Brain microvascular endothelial cell (primary cell): Measurements from ENCODE around the gene CASKIN1.

Experiments used
- DNase-seq: peaks from one replicate; pipeline ENCODE4 v3.0.0-alpha.2; 2020
- H3K27ac ChIP-seq: fragments of 250-450 bp; sonication (Bioruptor Pico); 2 replicates; pipeline ENCODE4 v1.5.1; 2020; ENCODE audit warnings: mild to moderate bottlenecking, moderate library complexity
- H3K27me3 ChIP-seq: fragments of 250-450 bp; sonication (Bioruptor Pico); replicated peaks from 2 replicates; pipeline ENCODE4 v1.5.1; 2020; ENCODE audit warnings: mild to moderate bottlenecking
- H3K36me3 ChIP-seq: fragments of 250-450 bp; sonication (Bioruptor Pico); replicated peaks from 2 replicates; pipeline ENCODE4 v1.5.1; 2020; ENCODE audit warnings: mild to moderate bottlenecking
- H3K4me3 ChIP-seq: 2 replicates; pipeline ENCODE4 v1.5.1; 2011; ENCODE audit warnings: low read depth, mild to moderate bottlenecking, control low read depth, low read length, moderate library complexity
- CTCF ChIP-seq: IDR thresholded peaks from 2 replicates; pipeline ENCODE4 v1.5.1; 2011; ENCODE audit warnings: low read depth, mild to moderate bottlenecking, moderate library complexity, low read length, control low read depth, inconsistent platforms; ENCODE audit errors: missing control alignments
- in situ Hi-C: cut with HindIII; loops from 2 replicates; pipeline ENCODE4 v1.10.0; 2017; ENCODE audit warnings: low sequenced_read_pairs, low pct_ligation_motif_present

Gene CASKIN1

GRCh38 chr16:2229632-2230250, 33.3 kb upstream of the CASKIN1 start:
- no peak for DNase-seq
- peaks cover 40% of the 10 kb centered on the region for H3K36me3 ChIP-seq
- no peak overlapping the region for H3K4me3 ChIP-seq
- in situ Hi-C loops = no loop called here
- H3K27me3 ChIP-seq = no peaks in the 10 kb centered on the region
- no peak for TF ChIP-seq CTCF
- no peak overlapping the region for H3K27ac ChIP-seq

GRCh38 chr16:2229091-2229490, 32.7 kb upstream of the CASKIN1 start:
- no peak overlapping the region for H3K27ac ChIP-seq
- in situ Hi-C loops = no loop called here
- H3K27me3 ChIP-seq = no peaks in the 10 kb centered on the region
- no peak overlapping the region for H3K4me3 ChIP-seq
- peaks cover 36% of the 10 kb centered on the region for H3K36me3 ChIP-seq
- no peak for TF ChIP-seq CTCF
- DNase-seq = no peak

- H3K36me3 ChIP-seq = peaks cover 28% of the 10 kb centered on the region
- in situ Hi-C loops = no loop called here
- no peak for TF ChIP-seq CTCF
- H3K27me3 ChIP-seq = no peaks in the 10 kb centered on the region
- no peak overlapping the region for H3K27ac ChIP-seq
- H3K4me3 ChIP-seq = no peak overlapping the region
- no peak for DNase-seq
Measured at GRCh38 chr16:2228161-2228824, 31.9 kb upstream of the CASKIN1 start.

- in situ Hi-C loops = no loop called here
- no peak for DNase-seq
- TF ChIP-seq CTCF = no peak
- no peak overlapping the region for H3K4me3 ChIP-seq
- H3K27me3 ChIP-seq = no peaks in the 10 kb centered on the region
- no peak overlapping the region for H3K27ac ChIP-seq
- H3K36me3 ChIP-seq = peaks cover 16% of the 10 kb centered on the region
Measured at GRCh38 chr16:2226918-2227317, 30.5 kb upstream of the CASKIN1 start.

- H3K27me3 ChIP-seq = no peaks in the 10 kb centered on the region
- no peak overlapping the region for H3K4me3 ChIP-seq
- no peak for DNase-seq
- peaks cover 11% of the 10 kb centered on the region for H3K36me3 ChIP-seq
- in situ Hi-C loops = no loop called here
- no peak for TF ChIP-seq CTCF
- no peak overlapping the region for H3K27ac ChIP-seq
Measured at GRCh38 chr16:2226245-2226793, 29.9 kb upstream of the CASKIN1 start.
